Measurements from ENCODE around the gene UGT1A9. TPM values are rescaled to one million over a fixed set of nuclear protein-coding genes. Genes with fewer than 3 reads are reported as not detected.

UGT1A9 gene
- polyA plus RNA-seq, 1 donor (not counting 4 experiments of a cell fraction or from before 2014, with no cell fraction given) = not detected

DNA sequence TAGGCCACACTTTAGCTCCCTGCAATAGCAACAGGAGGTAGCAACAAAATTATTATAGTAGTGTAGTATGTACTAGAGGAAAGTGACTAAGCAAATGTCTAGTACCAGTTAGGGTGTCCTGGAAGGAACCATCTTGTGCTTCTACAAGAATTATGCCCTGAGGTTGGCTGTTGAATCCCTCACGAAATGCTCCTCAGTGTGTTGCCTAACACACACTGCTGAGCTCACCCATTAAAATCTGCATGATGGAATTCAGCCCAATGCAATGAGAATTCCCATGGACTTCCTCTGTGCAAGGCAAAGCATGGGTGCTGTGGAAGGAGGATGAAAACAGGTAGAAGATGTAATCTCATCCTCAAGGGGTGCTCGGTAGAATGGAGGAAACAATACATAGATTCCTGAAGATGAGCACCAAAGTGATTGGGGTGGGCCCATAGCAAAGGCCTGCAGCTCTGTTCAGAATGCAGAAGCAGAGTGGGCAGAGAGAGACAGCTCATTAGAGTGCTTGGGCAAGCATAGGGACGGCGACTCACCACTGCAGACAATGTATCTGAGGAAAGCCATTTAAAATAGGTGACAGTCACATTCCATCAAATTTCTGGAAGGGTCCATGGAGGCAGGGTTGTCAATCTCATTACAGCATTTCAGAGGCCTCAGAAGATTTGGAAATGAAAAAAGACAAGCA is 8.8 kb downstream of the UGT1A9 start:
- dilution Hi-C loops (cut with MboI; ENCODE audit: extremely low pct_ligation_motif_present, low sequenced_read_pairs) = no loop called here
- no peaks in the 10 kb centered on the region for H3K79me2 ChIP-seq (ENCODE audit: control insufficient read depth, insufficient read depth, low read length)
- FAIRE-seq (peak; percentile 13), DNase-seq (ENCODE audit: low read depth, low spot score) (no peak)
- no peaks in the 10 kb centered on the region for H3K36me3 ChIP-seq (ENCODE audit: control insufficient read depth in 2 of 2, extremely low read depth in 1 of 2, insufficient read depth in 2 of 2, low read length in 2 of 2)
- TF ChIP-seq, protein P1, sequence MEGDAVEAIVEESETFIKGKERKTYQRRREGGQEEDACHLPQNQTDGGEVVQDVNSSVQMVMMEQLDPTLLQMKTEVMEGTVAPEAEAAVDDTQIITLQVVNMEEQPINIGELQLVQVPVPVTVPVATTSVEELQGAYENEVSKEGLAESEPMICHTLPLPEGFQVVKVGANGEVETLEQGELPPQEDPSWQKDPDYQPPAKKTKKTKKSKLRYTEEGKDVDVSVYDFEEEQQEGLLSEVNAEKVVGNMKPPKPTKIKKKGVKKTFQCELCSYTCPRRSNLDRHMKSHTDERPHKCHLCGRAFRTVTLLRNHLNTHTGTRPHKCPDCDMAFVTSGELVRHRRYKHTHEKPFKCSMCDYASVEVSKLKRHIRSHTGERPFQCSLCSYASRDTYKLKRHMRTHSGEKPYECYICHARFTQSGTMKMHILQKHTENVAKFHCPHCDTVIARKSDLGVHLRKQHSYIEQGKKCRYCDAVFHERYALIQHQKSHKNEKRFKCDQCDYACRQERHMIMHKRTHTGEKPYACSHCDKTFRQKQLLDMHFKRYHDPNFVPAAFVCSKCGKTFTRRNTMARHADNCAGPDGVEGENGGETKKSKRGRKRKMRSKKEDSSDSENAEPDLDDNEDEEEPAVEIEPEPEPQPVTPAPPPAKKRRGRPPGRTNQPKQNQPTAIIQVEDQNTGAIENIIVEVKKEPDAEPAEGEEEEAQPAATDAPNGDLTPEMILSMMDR (optimal IDR thresholded peaks at IDR 0.05 in 1 of 3, IDR thresholded peaks at IDR 0.05 in 1 of 3, conservative IDR thresholded peaks at IDR 0.05 in 1 of 3; ENCODE audit: extremely low read depth in 1 of 3, insufficient read depth in 2 of 3, low read length in 3 of 3) = no peak
- TF ChIP-seq EZH2 (IDR thresholded peaks at IDR 0.05; ENCODE audit: low read length) = no peak
- H3K9ac ChIP-seq (ENCODE audit: control insufficient read depth, extremely low read depth, insufficient read depth, low read length) = no peak overlapping the region
- no peak overlapping the region for H3K27ac ChIP-seq (ENCODE audit: control insufficient read depth, insufficient read depth, low read length)
- no peaks in the 10 kb centered on the region for H4K20me1 ChIP-seq (ENCODE audit: control insufficient read depth, extremely low read depth, insufficient read depth, low read length)
- no peak overlapping the region for H3K4me3 ChIP-seq (ENCODE audit: control insufficient read depth in 2 of 3, extremely low read depth in 1 of 3, insufficient read depth in 2 of 3, low read depth in 1 of 3, low read length in 3 of 3)
- H3K9me3 ChIP-seq (ENCODE audit: control insufficient read depth, low read depth, low read length) = no peaks in the 10 kb centered on the region
- no peaks in the 10 kb centered on the region for H3K9me1 ChIP-seq (ENCODE audit: control insufficient read depth, extremely low read depth, insufficient read depth, low read length)
- no peak overlapping the region for H2AFZ ChIP-seq (ENCODE audit: control insufficient read depth, low read length)
- H3K27me3 ChIP-seq (ENCODE audit: control insufficient read depth, extremely low read depth, insufficient read depth, low read length) = no peaks in the 10 kb centered on the region
- no peaks in the 10 kb centered on the region for H3K4me1 ChIP-seq (ENCODE audit: control insufficient read depth, extremely low read depth, insufficient read depth, low read length)
- no peak overlapping the region for H3K4me2 ChIP-seq (ENCODE audit: control insufficient read depth, extremely low read depth, insufficient read depth, low read depth, low read length)

DNA sequence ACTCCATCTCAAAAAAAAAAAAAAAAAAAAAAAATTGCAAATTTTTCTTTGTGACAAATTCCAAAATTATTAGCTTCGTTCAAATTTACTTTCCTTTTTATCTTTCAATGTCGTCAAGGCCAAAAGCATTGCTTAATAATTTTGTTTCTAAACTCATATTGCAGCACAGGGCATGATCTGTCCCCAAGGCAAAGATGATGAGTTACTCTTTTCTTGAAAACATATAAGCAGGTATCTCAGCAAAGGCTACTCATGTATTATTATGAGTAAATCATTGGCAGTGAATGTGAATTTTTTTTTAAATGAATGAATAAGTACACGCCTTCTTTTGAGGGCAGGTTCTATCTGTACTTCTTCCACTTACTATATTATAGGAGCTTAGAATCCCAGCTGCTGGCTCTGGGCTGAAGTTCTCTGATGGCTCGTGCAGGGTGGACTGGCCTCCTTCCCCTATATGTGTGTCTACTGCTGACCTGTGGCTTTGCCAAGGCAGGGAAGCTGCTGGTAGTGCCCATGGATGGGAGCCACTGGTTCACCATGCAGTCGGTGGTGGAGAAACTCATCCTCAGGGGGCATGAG is 9.9 kb downstream of the UGT1A9 start, which contains the start of gene UGT1A7:
Gene UGT1A7, plus strand, starts transcription at position 381 of the 579 bp plus-strand sequence. Its CDS starts 37 bp downstream, at position 418.
- no peak within 1 kb of the TSS for H2AFZ ChIP-seq (ENCODE audit: control insufficient read depth, low read length)
- H3K27me3 ChIP-seq (ENCODE audit: control insufficient read depth, extremely low read depth, insufficient read depth, low read length) = no peaks in the 10 kb centered on the region
- TF ChIP-seq, protein P1 (optimal IDR thresholded peaks at IDR 0.05 in 1 of 3, IDR thresholded peaks at IDR 0.05 in 1 of 3, conservative IDR thresholded peaks at IDR 0.05 in 1 of 3; ENCODE audit: extremely low read depth in 1 of 3, insufficient read depth in 2 of 3, low read length in 3 of 3) = no peak
- TF ChIP-seq EZH2 (IDR thresholded peaks at IDR 0.05; ENCODE audit: low read length) = no peak
- H3K36me3 ChIP-seq (ENCODE audit: control insufficient read depth in 2 of 2, extremely low read depth in 1 of 2, insufficient read depth in 2 of 2, low read length in 2 of 2) = no peaks in the 10 kb centered on the region
- H3K4me1 ChIP-seq (ENCODE audit: control insufficient read depth, extremely low read depth, insufficient read depth, low read length) = no peaks in the 10 kb centered on the region
- H3K4me2 ChIP-seq (ENCODE audit: control insufficient read depth, extremely low read depth, insufficient read depth, low read depth, low read length) = no peak within 1 kb of the TSS
- H3K4me3 ChIP-seq (ENCODE audit: control insufficient read depth in 2 of 3, extremely low read depth in 1 of 3, insufficient read depth in 2 of 3, low read depth in 1 of 3, low read length in 3 of 3) = no peak within 1 kb of the TSS
- DNase-seq (ENCODE audit: low read depth, low spot score) (no peak), FAIRE-seq (no peak)
- H3K27ac ChIP-seq (ENCODE audit: control insufficient read depth, insufficient read depth, low read length) = no peak within 1 kb of the TSS
- H3K9me1 ChIP-seq (ENCODE audit: control insufficient read depth, extremely low read depth, insufficient read depth, low read length) = no peaks in the 10 kb centered on the region
- H4K20me1 ChIP-seq (ENCODE audit: control insufficient read depth, extremely low read depth, insufficient read depth, low read length) = no peaks in the 10 kb centered on the region
- H3K79me2 ChIP-seq (ENCODE audit: control insufficient read depth, insufficient read depth, low read length) = no peaks in the 10 kb centered on the region
- no peaks in the 10 kb centered on the region for H3K9me3 ChIP-seq (ENCODE audit: control insufficient read depth, low read depth, low read length)
- dilution Hi-C loops (cut with MboI; ENCODE audit: extremely low pct_ligation_motif_present, low sequenced_read_pairs) = no loop called here
- no peak within 1 kb of the TSS for H3K9ac ChIP-seq (ENCODE audit: control insufficient read depth, extremely low read depth, insufficient read depth, low read length)

All from keratinocyte (primary cell).